K562 (cell line): ENCODE results near the gene ACCSL. TPM values are rescaled to one million over a fixed set of nuclear protein-coding genes. Genes with fewer than 3 reads are reported as not detected.
A peak's percentile ranks its signal among the peaks of the same experiment; 100 is the strongest.

Experiments
- ATAC-seq: fragments of 200-7000 bp; cut with Tn5 transposase; 3 replicates; pipeline ENCODE4 v1.9.1; 2020; ENCODE audit warnings: moderate library complexity
- BruUV-seq: library from RNA; stranded (reverse); fragments of 400-500 nt; replicated peaks from 2 replicates; lab custom pipeline; 2021; lab: Mats Ljungman, UMichigan
- CTCF ChIA-PET: fragments of 300-600 bp; formaldehyde crosslinking; extraction: SDS; loops from one replicate; lab custom pipeline; 2021; ENCODE audit warnings: low intra/inter-chr PET ratio; lab: Yijun Ruan, JAX
- POLR2A ChIA-PET: fragments of 300-600, 350-650 bp; sonication (Branson Sonifier 250); formaldehyde crosslinking; extraction: SDS; loops from one replicate; lab custom pipeline; 2021; ENCODE audit warnings: antibody characterized with exemption, inconsistent platforms; lab: Yijun Ruan, JAX
- DNase-seq, 4 experiments: peaks; one replicate each; pipeline versions ENCODE4 v3.0.0 to v3.0.0-alpha.2; 2011 to 2018; ENCODE audit warnings: low spot score in 3 of 4, mixed read lengths in 3 of 4; ENCODE audit errors: extremely low read depth in 1 of 4
- FAIRE-seq: peaks from 2 replicates; lab custom pipeline; 2011; peaks lifted over from hg19 to GRCh38; lab: Jason Lieb, UNC
- H2AFZ ChIP-seq: 2 replicates; pipeline ENCODE4 v1.6.0; 2011; ENCODE audit warnings: low read depth, low read length, control low read depth, inconsistent platforms
- H3K27ac ChIP-seq: fragments of 200-600 bp; 3 replicates; pipeline ENCODE4 v1.8.0; 2011; ENCODE audit warnings: low read depth, mild to moderate bottlenecking, control low read depth, inconsistent platforms, low read length, moderate library complexity, mixed read lengths; ENCODE audit errors: extremely low read depth
- H3K27me3 ChIP-seq, 2 experiments: fragments of 300-600 bp in 1 of 2; 2 replicates in 1 of 2; 3 replicates in 1 of 2; pipeline versions ENCODE4 v1.6.0 to v1.8.0; 2011; ENCODE audit warnings: inconsistent platforms in 2 of 2, low read length in 2 of 2, mild to moderate bottlenecking in 1 of 2, mixed read lengths in 1 of 2, moderate library complexity in 1 of 2; ENCODE audit not compliant: control insufficient read depth in 2 of 2, insufficient read depth in 2 of 2
- H3K36me3 ChIP-seq: fragments of 300-600 bp; 3 replicates; pipeline ENCODE4 v1.8.0; 2011; ENCODE audit warnings: mild to moderate bottlenecking, low read length, inconsistent platforms; ENCODE audit not compliant: control insufficient read depth, insufficient read depth
- H3K4me1 ChIP-seq, 2 experiments: fragments of 200-600 bp in 1 of 2; replicated peaks in 1 of 2; 2 replicates in 1 of 2; 3 replicates in 1 of 2; pipeline versions ENCODE4 v1.5.1 to v1.8.0; 2011; ENCODE audit warnings: inconsistent platforms in 2 of 2, low read length in 2 of 2, mild to moderate bottlenecking in 1 of 2, mixed read lengths in 1 of 2, moderate library complexity in 1 of 2; ENCODE audit not compliant: control insufficient read depth in 2 of 2, insufficient read depth in 2 of 2
- H3K4me2 ChIP-seq: 2 replicates; pipeline ENCODE4 v1.6.1; 2011; ENCODE audit warnings: low read length, control low read depth, inconsistent platforms, mixed read lengths; ENCODE audit not compliant: insufficient read depth
- H3K4me3 ChIP-seq: fragments of 200-600 bp; sonication (generic), shearing (Covaris generic); 2 replicates; pipeline ENCODE4 v1.5.1; 2016; ENCODE audit warnings: control low read depth, inconsistent platforms
- H3K79me2 ChIP-seq: fragments of 200-600 bp; 3 replicates; pipeline ENCODE4 v1.8.0; 2011; ENCODE audit warnings: low read length, inconsistent platforms; ENCODE audit not compliant: control insufficient read depth, insufficient read depth
- H3K9ac ChIP-seq, 2 experiments: 2 replicates each; pipeline versions ENCODE4 v1.6.0 to v1.6.1; 2011; ENCODE audit warnings: low read depth in 2 of 2, low read length in 2 of 2, control low read depth in 1 of 2, inconsistent platforms in 1 of 2, mild to moderate bottlenecking in 1 of 2, mixed read lengths in 1 of 2; ENCODE audit not compliant: insufficient read depth in 1 of 2
- H3K9me1 ChIP-seq: one replicate; pipeline ENCODE4 v1.6.0; 2011; ENCODE audit warnings: inconsistent platforms, mild to moderate bottlenecking, low read length, moderate library complexity; ENCODE audit not compliant: control insufficient read depth, insufficient read depth
- H3K9me3 ChIP-seq: replicated peaks from 2 replicates; pipeline ENCODE4 v1.5.1; 2011; ENCODE audit warnings: low read depth, low read length, inconsistent platforms; ENCODE audit not compliant: control insufficient read depth, insufficient read depth
- H4K20me1 ChIP-seq: replicated peaks from 2 replicates; pipeline ENCODE4 v1.6.1; 2011; ENCODE audit warnings: low read length, inconsistent platforms, mixed read lengths; ENCODE audit not compliant: control insufficient read depth, insufficient read depth
- ARID2 ChIP-seq: fragments of 450-650 bp; IDR thresholded peaks from 2 replicates; pipeline ENCODE4 v1.6.1; 2017; ENCODE audit warnings: antibody characterized with exemption, mild to moderate bottlenecking
- GABPA ChIP-seq: fragments of 200-800 bp; sonication (Bioruptor generic); conservative IDR thresholded peaks from 2 replicates; pipeline ENCODE4 v1.6.1; 2016; ENCODE audit warnings: low read depth, missing genetic modification characterization, missing compliant biosample characterization
- MEF2A ChIP-seq: IDR thresholded peaks from 2 replicates; pipeline ENCODE4 v1.6.1; 2011; ENCODE audit warnings: low read depth, mild to moderate bottlenecking, low read length, moderate library complexity; ENCODE audit not compliant: control insufficient read depth
- NR4A1 ChIP-seq, 2 experiments: fragments of 250-450 bp in 1 of 2; fragments of 450-650 bp in 1 of 2; sonication (Bioruptor Pico) in 1 of 2; IDR thresholded peaks; 2 replicates each; pipeline versions ENCODE4 v1.4.0 to v1.6.1; 2016 to 2020; ENCODE audit warnings: mild to moderate bottlenecking in 2 of 2, missing compliant biosample characterization in 1 of 2, missing genetic modification characterization in 1 of 2, moderate library complexity in 1 of 2
- POLR2G ChIP-seq: fragments of 200-400 bp; formaldehyde crosslinking; IDR thresholded peaks from 2 replicates; pipeline ENCODE4 v1.6.1; 2017; ENCODE audit warnings: low read depth, mild to moderate bottlenecking, antibody characterized with exemption, low read length, moderate library complexity
- RNF2 ChIP-seq: sonication (generic); IDR thresholded peaks from 2 replicates; pipeline ENCODE4 v1.6.1; 2016
- TCF3 ChIP-seq: sonication (generic); formaldehyde crosslinking; IDR thresholded peaks from 2 replicates; pipeline ENCODE4 v1.4.0; 2020; ENCODE audit warnings: mild to moderate bottlenecking, missing genetic modification reagents
- XRCC5 ChIP-seq: fragments of 200-400 bp; formaldehyde crosslinking; IDR thresholded peaks from 2 replicates; pipeline ENCODE4 v1.6.1; 2017; ENCODE audit warnings: low read depth, mild to moderate bottlenecking, low read length
- ZBTB49 ChIP-seq: sonication (generic); formaldehyde crosslinking; IDR thresholded peaks from 2 replicates; pipeline ENCODE4 v1.8.0; 2022; ENCODE audit warnings: missing genetic modification reagents, mild to moderate bottlenecking, borderline replicate concordance
- ZEB2 ChIP-seq: fragments of 450-650 bp; IDR thresholded peaks from 2 replicates; pipeline ENCODE4 v1.6.1; 2016
- ZNF41 ChIP-seq: fragments of 250-450 bp; sonication (Bioruptor Pico); conservative IDR thresholded peaks from 2 replicates; pipeline ENCODE4 v1.4.0; 2020; ENCODE audit warnings: mild to moderate bottlenecking
- WGBS: fragments of 100-300 bp; shearing (Covaris generic); methylation state at CpG from one replicate; pipeline ENCODE4 v1.1.6; 2016; ENCODE audit warnings: low coverage, mixed read lengths; ENCODE audit not compliant: insufficient coverage; ENCODE audit errors: missing lambda C conversion rate; 5-methylcytosine and 5-hydroxymethylcytosine counted together
- in situ Hi-C: fragments of 300-500 bp; cut with MboI; formaldehyde crosslinking; loops from 4 replicates; pipeline ENCODE4 v1.15.0; 2018; ENCODE audit warnings: inconsistent platforms, mixed read lengths
- intact Hi-C: fragments of 100-400 bp; cut with micrococcal nuclease; formaldehyde crosslinking; loops from 2 replicates; pipeline ENCODE4 v1.14.2; 2022
- polyA plus RNA-seq, 8 experiments: library from polyadenylated mRNA; depleted of rRNA in 4 of 8; stranded (reverse) in 5 of 8; unstranded in 3 of 8; fragments of >200 nt; fragmentation: Nextera tagmentation in 2 of 8; fragmentation: Illumina TruSeq in 1 of 8; extraction: Ambion mirVana in 2 of 8; extraction: Trizol in 1 of 8; gene quantifications; 2 replicates each; pipeline versions ENCODE4 v1.2.1 to v1.2.3, GENCODE V29; 2011 to 2014; ENCODE audit warnings: inconsistent platforms in 1 of 8, missing spikeins in 1 of 8
- total RNA-seq, 7 experiments: library from RNA; depleted of rRNA in 6 of 7; stranded (reverse); fragments of >200 nt in 6 of 7; fragmentation: Illumina TruSeq in 2 of 7; extraction: Trizol in 2 of 7; gene quantifications; 2 replicates each; pipeline versions ENCODE4 v1.2.1 to v1.2.3, GENCODE V29; 2011 to 2021; ENCODE audit warnings: low replicate concordance in 1 of 7
- TF ChIP-seq, protein P1 (sequence below): fragments of 450-650 bp; formaldehyde crosslinking; IDR thresholded peaks from 2 replicates; pipeline ENCODE4 v1.4.0; 2020; ENCODE audit warnings: mild to moderate bottlenecking, moderate library complexity
- TF ChIP-seq, protein P2 (sequence below), 2 experiments: IDR thresholded peaks; 2 replicates each; pipeline ENCODE4 v1.6.1; 2012; ENCODE audit warnings: improper control_type of control experiment in 2 of 2, low read depth in 2 of 2, low read length in 2 of 2, borderline replicate concordance in 1 of 2

The ACCSL gene
- total and polyA plus RNA-seq, 9 of the 15 experiments (the other 6 are each of a cell fraction or from before 2014, with no cell fraction given) = not detected

- TF ChIP-seq ZEB2 (no peak), MEF2A (no peak)
These were observed 19.0 kb downstream of the ACCSL start (continued) for GRCh38 chr11:44066732-44067141.

- Histone ChIP-seq H3K4me1 (peaks cover 10 to 22% of the 10 kb centered on the region in 2 experiments; a peak in 4 of 5 replicates), H3K36me3 (peaks cover 28% of the 10 kb centered on the region), H3K9me1 (no peaks in the 10 kb centered on the region), H3K4me2 (peak overlapping the region; percentile 82), H3K4me3 (peak overlapping the region; percentile 55), H3K9me3 (no peaks in the 10 kb centered on the region), H3K79me2 (peaks cover 16% of the 10 kb centered on the region; the same call in 2 of the 3 replicates), H2AFZ (peak overlapping the region; percentile 83), H3K27ac (peak overlapping the region; percentile 72), H3K9ac (peak overlapping the region; percentile 72 to 94; a peak in 3 of 4 replicates), H4K20me1 (no peaks in the 10 kb centered on the region), H3K27me3 (no peaks in the 10 kb centered on the region)
- FAIRE-seq = peak; percentile 61
- ChIA-PET CTCF (no interaction called here), POLR2A (interaction anchor here (0.6 to 1.4 kb wide), 2 partner anchors 9 to 158 kb away, joined by 3 read pairs; no protein-coding TSS in a partner anchor)
- intact Hi-C loops (loop anchor here (10.0 kb wide), 1 partner anchor 122 kb away; the partner anchor contains the start of gene C11orf96), in situ Hi-C loops (no loop called here)
- WGBS = 10% methylated on average over 5 of the region's 5 CpGs
- DNase-seq = peak in 2 of 4 experiments; percentile 64 to 68
- ATAC-seq = peak; percentile 26
- no TSS peak for BruUV-seq
- TF ChIP-seq, protein P1, sequence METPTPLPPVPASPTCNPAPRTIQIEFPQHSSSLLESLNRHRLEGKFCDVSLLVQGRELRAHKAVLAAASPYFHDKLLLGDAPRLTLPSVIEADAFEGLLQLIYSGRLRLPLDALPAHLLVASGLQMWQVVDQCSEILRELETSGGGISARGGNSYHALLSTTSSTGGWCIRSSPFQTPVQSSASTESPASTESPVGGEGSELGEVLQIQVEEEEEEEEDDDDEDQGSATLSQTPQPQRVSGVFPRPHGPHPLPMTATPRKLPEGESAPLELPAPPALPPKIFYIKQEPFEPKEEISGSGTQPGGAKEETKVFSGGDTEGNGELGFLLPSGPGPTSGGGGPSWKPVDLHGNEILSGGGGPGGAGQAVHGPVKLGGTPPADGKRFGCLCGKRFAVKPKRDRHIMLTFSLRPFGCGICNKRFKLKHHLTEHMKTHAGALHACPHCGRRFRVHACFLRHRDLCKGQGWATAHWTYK (CRISPR knock-in tag) = no peak
- TF ChIP-seq TCF3 (CRISPR knock-in tag) (peak; percentile 42; the same call in 1 of the 2 replicates), XRCC5 (no peak), ZNF41 (CRISPR knock-in tag) (no peak), RNF2 (no peak), GABPA (tag) (peak; percentile 68), NR4A1 (CRISPR knock-in tag; IDR thresholded peaks at IDR 0.05) (no peak), NR4A1 (tag; IDR thresholded peaks at IDR 0.05) (no peak), ARID2 (no peak), ZBTB49 (CRISPR knock-in tag) (0 out of 2 replicates have a peak, but pooled peaks have one; percentile 30), POLR2G (no peak)
- TF ChIP-seq, protein P2, sequence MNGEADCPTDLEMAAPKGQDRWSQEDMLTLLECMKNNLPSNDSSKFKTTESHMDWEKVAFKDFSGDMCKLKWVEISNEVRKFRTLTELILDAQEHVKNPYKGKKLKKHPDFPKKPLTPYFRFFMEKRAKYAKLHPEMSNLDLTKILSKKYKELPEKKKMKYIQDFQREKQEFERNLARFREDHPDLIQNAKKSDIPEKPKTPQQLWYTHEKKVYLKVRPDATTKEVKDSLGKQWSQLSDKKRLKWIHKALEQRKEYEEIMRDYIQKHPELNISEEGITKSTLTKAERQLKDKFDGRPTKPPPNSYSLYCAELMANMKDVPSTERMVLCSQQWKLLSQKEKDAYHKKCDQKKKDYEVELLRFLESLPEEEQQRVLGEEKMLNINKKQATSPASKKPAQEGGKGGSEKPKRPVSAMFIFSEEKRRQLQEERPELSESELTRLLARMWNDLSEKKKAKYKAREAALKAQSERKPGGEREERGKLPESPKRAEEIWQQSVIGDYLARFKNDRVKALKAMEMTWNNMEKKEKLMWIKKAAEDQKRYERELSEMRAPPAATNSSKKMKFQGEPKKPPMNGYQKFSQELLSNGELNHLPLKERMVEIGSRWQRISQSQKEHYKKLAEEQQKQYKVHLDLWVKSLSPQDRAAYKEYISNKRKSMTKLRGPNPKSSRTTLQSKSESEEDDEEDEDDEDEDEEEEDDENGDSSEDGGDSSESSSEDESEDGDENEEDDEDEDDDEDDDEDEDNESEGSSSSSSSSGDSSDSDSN (IDR thresholded peaks at IDR 0.05; ENCODE audit: borderline replicate concordance in 1 of 2, low read depth in 2 of 2, low read length in 2 of 2) = no peak
These were observed 19.5 kb downstream of the ACCSL start for GRCh38 chr11:44067266-44067665.
